Vagina (tissue), 2 donors: ENCODE data around the gene ARHGEF38.

ENCODE experiments used
- CTCF ChIP-seq, 3 experiments: fragments of 450-650 bp in 2 of 3; fragments of 200-600 bp in 1 of 3; sonication (generic) in 1 of 3; IDR thresholded peaks; one replicate each; pipeline ENCODE4 v1.5.1; 2017 to 2019; ENCODE audit warnings: antibody characterized with exemption in 3 of 3, mild to moderate bottlenecking in 2 of 3, moderate library complexity in 2 of 3
- POLR2A ChIP-seq, 2 donors: fragments of 450-650 bp; IDR thresholded peaks; one replicate each; pipeline ENCODE4 v1.6.1; 2017; ENCODE audit warnings: antibody characterized with exemption in 2 of 2, mild to moderate bottlenecking in 2 of 2, moderate library complexity in 2 of 2
- POLR2AphosphoS5 ChIP-seq, 2 donors: sonication (generic); formaldehyde crosslinking; IDR thresholded peaks; one replicate each; pipeline ENCODE4 v1.9.0; 2017; ENCODE audit warnings: antibody characterized with exemption in 2 of 2, mild to moderate bottlenecking in 2 of 2, low read depth in 1 of 2; ENCODE audit not compliant: insufficient read depth in 1 of 2

GRCh38 chr4:105686571-105686970, 134.2 kb downstream of the ARHGEF38 start:
- TF ChIP-seq POLR2AphosphoS5 (IDR thresholded peaks at IDR 0.05; ENCODE audit: insufficient read depth in 1 of 2, low read depth in 1 of 2), result no peak
- TF ChIP-seq CTCF (IDR thresholded peaks at IDR 0.05), result no peak
- TF ChIP-seq POLR2A (IDR thresholded peaks at IDR 0.05), result no peak
